HEK293T (cell line): Measurements from ENCODE around the gene OVOL3.

Source experiments
- CTCF ChIA-PET: fragments of 350-600 bp; formaldehyde crosslinking; extraction: SDS; loops from one replicate; lab custom pipeline; 2021; ENCODE audit warnings: antibody characterized with exemption, inconsistent platforms; lab: Yijun Ruan, JAX
- POLR2A ChIA-PET: fragments of 350-600 bp; formaldehyde crosslinking; extraction: SDS; loops from one replicate; lab custom pipeline; 2020; ENCODE audit warnings: antibody characterized with exemption, inconsistent platforms; lab: Yijun Ruan, JAX
- DNase-seq: peaks from one replicate; pipeline ENCODE4 v3.0.0; 2012; ENCODE audit warnings: mixed read lengths; ENCODE audit errors: extremely low spot score
- ARNT ChIP-seq: fragments of 450-650 bp; IDR thresholded peaks from 2 replicates; pipeline ENCODE4 v1.6.1; 2017; ENCODE audit warnings: mild to moderate bottlenecking
- BHLHE40 ChIP-seq: fragments of 450-650 bp; IDR thresholded peaks from 2 replicates; pipeline ENCODE4 v1.6.1; 2016; ENCODE audit warnings: mild to moderate bottlenecking, moderate library complexity, borderline replicate concordance
- CTBP1 ChIP-seq: fragments of 450-650 bp; IDR thresholded peaks from 2 replicates; pipeline ENCODE4 v1.6.1; 2016; ENCODE audit warnings: borderline replicate concordance
- ELF4 ChIP-seq: fragments of 450-650 bp; IDR thresholded peaks from 2 replicates; pipeline ENCODE4 v1.6.1; 2017; ENCODE audit warnings: antibody characterized with exemption
- FOXA1 ChIP-seq: fragments of 450-650 bp; IDR thresholded peaks from 2 replicates; pipeline ENCODE4 v1.6.1; 2016; ENCODE audit warnings: mild to moderate bottlenecking
- FOXK2 ChIP-seq: fragments of 450-650 bp; IDR thresholded peaks from 2 replicates; pipeline ENCODE4 v1.6.1; 2016; ENCODE audit warnings: mild to moderate bottlenecking
- FOXM1 ChIP-seq: fragments of 450-650 bp; IDR thresholded peaks from 2 replicates; pipeline ENCODE4 v1.6.1; 2017; ENCODE audit warnings: mild to moderate bottlenecking, borderline replicate concordance
- HDGF ChIP-seq: fragments of 450-650 bp; IDR thresholded peaks from 2 replicates; pipeline ENCODE4 v1.6.1; 2017; ENCODE audit warnings: antibody characterized with exemption, borderline replicate concordance
- L3MBTL2 ChIP-seq: fragments of 450-650 bp; conservative IDR thresholded peaks from 2 replicates; pipeline ENCODE4 v1.6.1; 2016; ENCODE audit warnings: mild to moderate bottlenecking
- LEF1 ChIP-seq: fragments of 450-650 bp; IDR thresholded peaks from 2 replicates; pipeline ENCODE4 v1.6.1; 2017; ENCODE audit warnings: mild to moderate bottlenecking, borderline replicate concordance
- NFRKB ChIP-seq: fragments of 450-650 bp; IDR thresholded peaks from 2 replicates; pipeline ENCODE4 v1.6.1; 2016; ENCODE audit warnings: mild to moderate bottlenecking, moderate library complexity
- PKNOX1 ChIP-seq: fragments of 450-650 bp; IDR thresholded peaks from 2 replicates; pipeline ENCODE4 v1.6.1; 2016
- SP1 ChIP-seq: fragments of 450-650 bp; IDR thresholded peaks from 2 replicates; pipeline ENCODE4 v1.6.1; 2017
- SUZ12 ChIP-seq: fragments of 450-650 bp; IDR thresholded peaks from 2 replicates; pipeline ENCODE4 v1.6.1; 2016; ENCODE audit warnings: mild to moderate bottlenecking
- TARDBP ChIP-seq: fragments of 450-650 bp; IDR thresholded peaks from 2 replicates; pipeline ENCODE4 v1.6.1; 2016
- ZNF384 ChIP-seq: fragments of 450-650 bp; IDR thresholded peaks from 2 replicates; pipeline ENCODE4 v1.6.1; 2016

The OVOL3 gene

GRCh38 chr19:36139473-36140303 lies 28.7 kb downstream of the OVOL3 start, which contains the start of gene CAPNS1:
TSS of gene CAPNS1 (plus strand) at chr19:36140066. CDS start at chr19:36141012, 946 bp downstream.
- TF ChIP-seq ELF4, result no peak
- TF ChIP-seq SP1, result no peak
- TF ChIP-seq L3MBTL2, result peak; percentile 48
- TF ChIP-seq ZNF384, result no peak
- peak; percentile 48; the same call in 1 of the 2 replicates for TF ChIP-seq CTBP1
- no peak for TF ChIP-seq SUZ12
- no peak for TF ChIP-seq PKNOX1
- TF ChIP-seq BHLHE40, result no peak
- no peak for TF ChIP-seq FOXK2
- TF ChIP-seq LEF1, result no peak
- no peak for TF ChIP-seq NFRKB
- peak; percentile 95 for TF ChIP-seq FOXM1
- TF ChIP-seq TARDBP, result peak; percentile 74
- TF ChIP-seq HDGF, result no peak
- TF ChIP-seq FOXA1, result no peak
- no peak for TF ChIP-seq ARNT
- CTCF ChIA-PET, result no interaction called here
- POLR2A ChIA-PET, result interaction anchor here (0.7 to 2.0 kb wide), 7 partner anchors 9 to 75 kb away, joined by 3 to 18 read pairs (median 7); partner anchors contain the start of genes POLR2I, TBCB, ZNF146 and ZNF565

GRCh38 chr19:36140304-36141038 lies 29.5 kb downstream of the OVOL3 start:
- TF ChIP-seq L3MBTL2 (0 out of 2 replicates have a peak, but pooled peaks have one; percentile 17), FOXA1 (no peak), NFRKB (no peak), ZNF384 (no peak)
- ChIA-PET POLR2A (interaction anchor here (0.6 to 2.0 kb wide), 7 partner anchors 9 to 1224 kb away, joined by 3 to 18 read pairs (median 7); partner anchors contain the start of genes POLR2I, TBCB, ZNF146 and ZNF565), CTCF (no interaction called here)
- peak; percentile 60 for DNase-seq

More at GRCh38 chr19:36139473-36140303, 28.7 kb downstream of the OVOL3 start, which contains the start of gene CAPNS1:
- DNase-seq, result peak; percentile 97

- peak; percentile 90 for DNase-seq
- TF ChIP-seq CTBP1, result no peak
- TF ChIP-seq TARDBP, result no peak
- TF ChIP-seq PKNOX1, result no peak; the same call in 1 of the 2 replicates
- TF ChIP-seq FOXK2, result no peak
- 0 out of 2 replicates have a peak, but pooled peaks have one; percentile 26 for TF ChIP-seq HDGF
- TF ChIP-seq FOXM1, result no peak
- no peak for TF ChIP-seq BHLHE40
- ChIA-PET POLR2A (interaction anchor here (2.0 kb wide), 3 partner anchors 10 to 28 kb away, joined by 9 to 18 read pairs (median 14); no protein-coding TSS in a partner anchor), CTCF (no interaction called here)
These were observed 30.3 kb downstream of the OVOL3 start for GRCh38 chr19:36141039-36141927.

GRCh38 chr19:36142046-36142445 lies 31.1 kb downstream of the OVOL3 start:
- DNase-seq, result no peak
- TF ChIP-seq NFRKB (no peak), BHLHE40 (no peak), SUZ12 (no peak), ELF4 (no peak), SP1 (no peak), HDGF (no peak), ZNF384 (no peak), FOXA1 (no peak), LEF1 (no peak), PKNOX1 (no peak), TARDBP (no peak), FOXK2 (no peak), FOXM1 (no peak), ARNT (no peak), CTBP1 (no peak), L3MBTL2 (no peak)
- ChIA-PET CTCF (no interaction called here), POLR2A (no interaction called here)

GRCh38 chr19:36142496-36142895 lies 31.6 kb downstream of the OVOL3 start:
- TF ChIP-seq NFRKB (no peak), ZNF384 (no peak), HDGF (no peak), PKNOX1 (no peak), ELF4 (no peak), L3MBTL2 (no peak), ARNT (no peak)
- ChIA-PET POLR2A (no interaction called here), CTCF (no interaction called here)
- DNase-seq, result no peak
